Measurements from ENCODE around the gene GNB1L. TPM values are rescaled to one million over a fixed set of nuclear protein-coding genes. Genes with fewer than 3 reads are reported as not detected.

GNB1L gene
- total and polyA plus RNA-seq, 2 of the 13 experiments (the other 11 are each of a cell fraction or from before 2014, with no cell fraction given) = 2.5 to 7.4 TPM

DNA sequence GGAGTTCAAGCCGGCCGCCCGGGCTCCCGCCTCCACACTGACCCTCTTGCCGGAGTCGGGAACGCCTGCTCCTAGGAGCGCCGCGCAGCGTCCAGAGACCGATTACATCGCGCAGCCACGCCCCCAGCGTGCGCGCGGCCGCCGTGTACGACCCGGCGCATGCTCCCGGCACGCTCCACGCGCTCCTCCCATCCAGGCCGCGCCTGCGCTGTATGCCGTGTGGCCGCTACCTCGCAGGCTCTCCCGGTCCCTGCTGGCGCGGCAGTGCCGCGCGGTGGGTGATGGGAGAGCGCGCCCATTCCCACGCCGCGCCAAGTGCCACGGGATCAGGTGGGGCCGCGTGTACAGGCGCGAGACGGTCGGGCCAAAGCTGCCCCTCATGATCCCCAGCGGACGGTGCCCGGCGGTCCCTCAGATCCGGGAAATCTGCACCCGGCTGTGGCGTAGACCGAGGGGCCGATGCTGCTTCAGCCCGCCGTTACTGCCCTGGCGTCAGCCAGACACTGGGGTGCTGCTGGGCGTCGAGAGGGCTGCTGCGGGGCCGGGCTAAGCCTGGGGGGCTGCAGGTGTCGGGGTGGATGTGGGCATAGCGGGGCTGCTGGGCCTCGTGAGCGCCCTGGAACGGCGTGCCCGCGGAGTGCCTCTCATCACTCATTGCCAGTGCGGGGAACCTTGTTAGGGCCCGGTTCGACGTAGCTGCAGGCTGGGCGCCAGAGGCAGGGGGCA is at the start of gene GNB1L, which contains the start of gene RTL10 (continued):
- TF ChIP-seq, protein P1, sequence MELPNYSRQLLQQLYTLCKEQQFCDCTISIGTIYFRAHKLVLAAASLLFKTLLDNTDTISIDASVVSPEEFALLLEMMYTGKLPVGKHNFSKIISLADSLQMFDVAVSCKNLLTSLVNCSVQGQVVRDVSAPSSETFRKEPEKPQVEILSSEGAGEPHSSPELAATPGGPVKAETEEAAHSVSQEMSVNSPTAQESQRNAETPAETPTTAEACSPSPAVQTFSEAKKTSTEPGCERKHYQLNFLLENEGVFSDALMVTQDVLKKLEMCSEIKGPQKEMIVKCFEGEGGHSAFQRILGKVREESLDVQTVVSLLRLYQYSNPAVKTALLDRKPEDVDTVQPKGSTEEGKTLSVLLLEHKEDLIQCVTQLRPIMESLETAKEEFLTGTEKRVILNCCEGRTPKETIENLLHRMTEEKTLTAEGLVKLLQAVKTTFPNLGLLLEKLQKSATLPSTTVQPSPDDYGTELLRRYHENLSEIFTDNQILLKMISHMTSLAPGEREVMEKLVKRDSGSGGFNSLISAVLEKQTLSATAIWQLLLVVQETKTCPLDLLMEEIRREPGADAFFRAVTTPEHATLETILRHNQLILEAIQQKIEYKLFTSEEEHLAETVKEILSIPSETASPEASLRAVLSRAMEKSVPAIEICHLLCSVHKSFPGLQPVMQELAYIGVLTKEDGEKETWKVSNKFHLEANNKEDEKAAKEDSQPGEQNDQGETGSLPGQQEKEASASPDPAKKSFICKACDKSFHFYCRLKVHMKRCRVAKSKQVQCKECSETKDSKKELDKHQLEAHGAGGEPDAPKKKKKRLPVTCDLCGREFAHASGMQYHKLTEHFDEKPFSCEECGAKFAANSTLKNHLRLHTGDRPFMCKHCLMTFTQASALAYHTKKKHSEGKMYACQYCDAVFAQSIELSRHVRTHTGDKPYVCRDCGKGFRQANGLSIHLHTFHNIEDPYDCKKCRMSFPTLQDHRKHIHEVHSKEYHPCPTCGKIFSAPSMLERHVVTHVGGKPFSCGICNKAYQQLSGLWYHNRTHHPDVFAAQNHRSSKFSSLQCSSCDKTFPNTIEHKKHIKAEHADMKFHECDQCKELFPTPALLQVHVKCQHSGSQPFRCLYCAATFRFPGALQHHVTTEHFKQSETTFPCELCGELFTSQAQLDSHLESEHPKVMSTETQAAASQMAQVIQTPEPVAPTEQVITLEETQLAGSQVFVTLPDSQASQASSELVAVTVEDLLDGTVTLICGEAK (IDR thresholded peaks at IDR 0.05) = no peak
- TF ChIP-seq, protein P1 (CRISPR knock-in tag; IDR thresholded peaks at IDR 0.05) = peak; percentile 28; the same call in 1 of the 2 replicates
- TF ChIP-seq NFIC (IDR thresholded peaks at IDR 0.05; ENCODE audit: low read length) (no peak), TBP (CRISPR knock-in tag; IDR thresholded peaks at IDR 0.05) (no peak), YEATS2 (CRISPR knock-in tag; IDR thresholded peaks at IDR 0.05; ENCODE audit: borderline replicate concordance) (peak; percentile 82), ZNF850 (CRISPR knock-in tag; conservative IDR thresholded peaks at IDR 0.05) (no peak), MAFK (conservative IDR thresholded peaks at IDR 0.05 in 1 of 2, IDR thresholded peaks at IDR 0.05 in 1 of 2; ENCODE audit: low read length in 2 of 2) (no peak), MEIS1 (CRISPR knock-in tag; IDR thresholded peaks at IDR 0.05; ENCODE audit: borderline replicate concordance) (peak; percentile 54), DMAP1 (CRISPR knock-in tag; IDR thresholded peaks at IDR 0.05) (peak; percentile 76), ZSCAN29 (CRISPR knock-in tag; conservative IDR thresholded peaks at IDR 0.05) (peak; percentile 82), ZNF468 (CRISPR knock-in tag; IDR thresholded peaks at IDR 0.05) (peak; percentile 96; the same call in 1 of the 2 replicates), ZNF652 (CRISPR knock-in tag; IDR thresholded peaks at IDR 0.05; ENCODE audit: borderline replicate concordance, low read depth) (no peak), HIVEP1 (CRISPR knock-in tag; IDR thresholded peaks at IDR 0.05) (peak; percentile 74; the same call in 1 of the 2 replicates), ZNF713 (CRISPR knock-in tag; IDR thresholded peaks at IDR 0.05) (0 out of 2 replicates have a peak, but pooled peaks have one; percentile 91), NR2F6 (IDR thresholded peaks at IDR 0.05) (no peak), NR2F6 (CRISPR knock-in tag; IDR thresholded peaks at IDR 0.05) (peak; percentile 43; the same call in 1 of the 2 replicates), HOXD1 (CRISPR knock-in tag; IDR thresholded peaks at IDR 0.05) (no peak; the same call in 1 of the 2 replicates), POLR2AphosphoS2 (IDR thresholded peaks at IDR 0.05; ENCODE audit: low read depth, low read length) (no peak)
- TF ChIP-seq, protein P2, sequence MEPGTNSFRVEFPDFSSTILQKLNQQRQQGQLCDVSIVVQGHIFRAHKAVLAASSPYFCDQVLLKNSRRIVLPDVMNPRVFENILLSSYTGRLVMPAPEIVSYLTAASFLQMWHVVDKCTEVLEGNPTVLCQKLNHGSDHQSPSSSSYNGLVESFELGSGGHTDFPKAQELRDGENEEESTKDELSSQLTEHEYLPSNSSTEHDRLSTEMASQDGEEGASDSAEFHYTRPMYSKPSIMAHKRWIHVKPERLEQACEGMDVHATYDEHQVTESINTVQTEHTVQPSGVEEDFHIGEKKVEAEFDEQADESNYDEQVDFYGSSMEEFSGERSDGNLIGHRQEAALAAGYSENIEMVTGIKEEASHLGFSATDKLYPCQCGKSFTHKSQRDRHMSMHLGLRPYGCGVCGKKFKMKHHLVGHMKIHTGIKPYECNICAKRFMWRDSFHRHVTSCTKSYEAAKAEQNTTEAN (CRISPR knock-in tag; conservative IDR thresholded peaks at IDR 0.05) = peak; percentile 95
- TF ChIP-seq, protein P3, sequence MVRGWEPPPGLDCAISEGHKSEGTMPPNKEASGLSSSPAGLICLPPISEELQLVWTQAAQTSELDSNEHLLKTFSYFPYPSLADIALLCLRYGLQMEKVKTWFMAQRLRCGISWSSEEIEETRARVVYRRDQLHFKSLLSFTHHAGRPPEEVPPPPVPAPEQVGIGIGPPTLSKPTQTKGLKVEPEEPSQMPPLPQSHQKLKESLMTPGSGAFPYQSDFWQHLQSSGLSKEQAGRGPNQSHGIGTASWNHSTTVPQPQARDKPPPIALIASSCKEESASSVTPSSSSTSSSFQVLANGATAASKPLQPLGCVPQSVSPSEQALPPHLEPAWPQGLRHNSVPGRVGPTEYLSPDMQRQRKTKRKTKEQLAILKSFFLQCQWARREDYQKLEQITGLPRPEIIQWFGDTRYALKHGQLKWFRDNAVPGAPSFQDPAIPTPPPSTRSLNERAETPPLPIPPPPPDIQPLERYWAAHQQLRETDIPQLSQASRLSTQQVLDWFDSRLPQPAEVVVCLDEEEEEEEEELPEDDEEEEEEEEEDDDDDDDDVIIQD (CRISPR knock-in tag; IDR thresholded peaks at IDR 0.05; ENCODE audit: low read depth) = no peak

Data from HepG2 (cell line).